Calu3 (cell line): ENCODE results near the gene KCNS3. TPM values are rescaled to one million over a fixed set of nuclear protein-coding genes. Genes with fewer than 3 reads are reported as not detected.
A peak's percentile ranks its signal among the peaks of the same experiment; 100 is the strongest.

Experiments used
- BruUV-seq: library from RNA; stranded (reverse); fragments of 400-500 nt; replicated peaks from 2 replicates; lab custom pipeline; 2021; lab: Mats Ljungman, UMichigan
- CTCF ChIA-PET: fragments of 300-600 bp; sonication (Branson Sonifier 250); formaldehyde crosslinking; loops from one replicate; lab custom pipeline; 2022; ENCODE audit warnings: antibody characterized with exemption; lab: Charles Lee
- DNase-seq: peaks from one replicate; pipeline ENCODE4 v3.0.0; 2022
- H3K27ac Mint-ChIP-seq: one replicate; pipeline ENCODE4 v1.8.0; 2022; ENCODE audit warnings: mixed read lengths; ENCODE audit not compliant: unreplicated experiment
- H3K27me3 Mint-ChIP-seq: one replicate; pipeline ENCODE4 v1.8.0; 2022; ENCODE audit warnings: mixed read lengths; ENCODE audit not compliant: unreplicated experiment
- H3K36me3 Mint-ChIP-seq: one replicate; pipeline ENCODE4 v1.8.0; 2022; ENCODE audit warnings: mild to moderate bottlenecking, moderate library complexity, mixed read lengths; ENCODE audit not compliant: insufficient read depth, unreplicated experiment
- H3K4me1 Mint-ChIP-seq: one replicate; pipeline ENCODE4 v1.8.0; 2022; ENCODE audit warnings: mild to moderate bottlenecking, low read depth, mixed read lengths; ENCODE audit not compliant: unreplicated experiment
- H3K4me3 Mint-ChIP-seq: one replicate; pipeline ENCODE4 v1.8.0; 2022; ENCODE audit warnings: mild to moderate bottlenecking, low read depth, moderate library complexity, mixed read lengths; ENCODE audit not compliant: unreplicated experiment
- H3K9me3 Mint-ChIP-seq: one replicate; pipeline ENCODE4 v1.8.0; 2022; ENCODE audit warnings: low read depth, mixed read lengths; ENCODE audit not compliant: unreplicated experiment
- intact Hi-C: fragments of 100-400 bp; cut with micrococcal nuclease; formaldehyde crosslinking; loops from one replicate; pipeline ENCODE4 v1.10.0; 2022; ENCODE audit not compliant: unreplicated experiment
- total RNA-seq: library from RNA; stranded (reverse); gene quantifications from 2 replicates; pipeline ENCODE4 v1.2.3, GENCODE V29; 2022
- TF ChIP-seq, protein P1 (sequence below): fragments of 200-600 bp; IDR thresholded peaks from one replicate; pipeline ENCODE4 v1.8.0; 2022; ENCODE audit warnings: antibody characterized with exemption; ENCODE audit not compliant: unreplicated experiment

Gene KCNS3
- total RNA-seq, 1 experiment from 2014 or later: 5.0 TPM

DNA sequence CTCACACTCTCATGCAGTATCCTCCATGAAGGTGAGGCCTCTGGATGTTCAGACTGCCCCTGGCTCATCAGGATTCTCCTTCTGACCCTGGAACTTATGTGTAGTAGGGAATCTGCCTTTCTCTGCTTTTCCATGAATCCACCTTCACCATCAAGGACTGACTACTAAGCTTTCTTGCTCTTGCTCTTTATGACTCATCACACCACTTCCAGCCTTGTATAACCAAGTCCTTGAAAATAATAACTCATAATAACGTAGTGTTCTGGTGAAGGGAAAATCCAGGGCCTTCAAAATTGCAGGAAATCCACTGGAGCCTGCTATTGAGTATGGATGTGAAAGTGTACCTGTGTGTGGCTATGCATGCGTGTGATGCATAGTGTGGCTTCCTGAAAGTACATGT lies 11.3 kb upstream of the KCNS3 start:
- intact Hi-C loops: no loop called here
- no peaks in the 10 kb centered on the region for H3K36me3 Mint-ChIP-seq
- no peak for DNase-seq
- H3K4me3 Mint-ChIP-seq: no peak overlapping the region
- TF ChIP-seq, protein P1, sequence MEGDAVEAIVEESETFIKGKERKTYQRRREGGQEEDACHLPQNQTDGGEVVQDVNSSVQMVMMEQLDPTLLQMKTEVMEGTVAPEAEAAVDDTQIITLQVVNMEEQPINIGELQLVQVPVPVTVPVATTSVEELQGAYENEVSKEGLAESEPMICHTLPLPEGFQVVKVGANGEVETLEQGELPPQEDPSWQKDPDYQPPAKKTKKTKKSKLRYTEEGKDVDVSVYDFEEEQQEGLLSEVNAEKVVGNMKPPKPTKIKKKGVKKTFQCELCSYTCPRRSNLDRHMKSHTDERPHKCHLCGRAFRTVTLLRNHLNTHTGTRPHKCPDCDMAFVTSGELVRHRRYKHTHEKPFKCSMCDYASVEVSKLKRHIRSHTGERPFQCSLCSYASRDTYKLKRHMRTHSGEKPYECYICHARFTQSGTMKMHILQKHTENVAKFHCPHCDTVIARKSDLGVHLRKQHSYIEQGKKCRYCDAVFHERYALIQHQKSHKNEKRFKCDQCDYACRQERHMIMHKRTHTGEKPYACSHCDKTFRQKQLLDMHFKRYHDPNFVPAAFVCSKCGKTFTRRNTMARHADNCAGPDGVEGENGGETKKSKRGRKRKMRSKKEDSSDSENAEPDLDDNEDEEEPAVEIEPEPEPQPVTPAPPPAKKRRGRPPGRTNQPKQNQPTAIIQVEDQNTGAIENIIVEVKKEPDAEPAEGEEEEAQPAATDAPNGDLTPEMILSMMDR: no peak
- H3K9me3 Mint-ChIP-seq: peaks cover 6% of the 10 kb centered on the region
- CTCF ChIA-PET: no interaction called here
- H3K27ac Mint-ChIP-seq: no peak overlapping the region
- peaks cover 36% of the 10 kb centered on the region for H3K27me3 Mint-ChIP-seq
- H3K4me1 Mint-ChIP-seq: no peaks in the 10 kb centered on the region
- BruUV-seq: no TSS peak

DNA sequence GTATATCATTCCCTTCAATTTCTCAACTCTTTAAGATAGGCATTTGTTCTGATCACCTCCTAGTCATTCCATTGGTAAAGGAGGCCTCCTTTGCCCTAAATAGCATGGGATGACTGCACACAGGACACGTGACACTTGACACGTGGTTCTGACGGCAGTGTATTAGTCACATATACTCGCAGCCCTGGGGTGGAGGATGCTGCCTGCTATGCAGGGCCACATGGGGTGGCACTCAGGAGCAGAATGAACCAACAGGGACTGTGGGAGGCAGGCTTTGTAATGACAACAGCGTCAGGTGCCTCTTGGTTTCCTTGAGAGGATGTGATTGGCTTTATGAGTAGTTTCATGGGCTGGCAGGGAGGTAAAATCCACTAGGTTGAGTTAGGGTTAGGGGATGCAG lies 9.3 kb upstream of the KCNS3 start:
- CTCF ChIA-PET: no interaction called here
- no peak overlapping the region for H3K4me3 Mint-ChIP-seq
- BruUV-seq: no TSS peak

DNA sequence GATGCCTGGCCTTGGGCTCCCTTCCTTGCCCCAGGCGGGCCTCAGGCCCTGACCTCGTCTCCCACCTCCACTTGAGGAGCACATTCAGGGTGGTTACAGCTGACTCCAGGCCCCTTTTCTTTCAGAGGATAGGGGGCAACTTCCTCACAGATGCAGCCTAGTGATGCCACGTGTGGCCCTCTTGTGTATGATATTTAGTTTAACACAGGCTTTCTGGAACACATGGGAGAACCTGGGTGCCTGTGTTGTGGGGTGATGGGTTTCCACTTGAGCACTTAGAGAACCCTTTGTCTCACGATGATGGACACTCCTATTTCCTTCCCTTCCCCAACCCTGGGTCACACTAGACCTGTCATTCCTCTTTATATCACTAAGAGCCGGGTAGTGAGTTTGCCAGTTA lies 6.8 kb upstream of the KCNS3 start:
- Mint-ChIP-seq H3K27me3 (peaks cover 61% of the 10 kb centered on the region), H3K36me3 (no peaks in the 10 kb centered on the region), H3K27ac (no peak overlapping the region), H3K4me3 (no peak overlapping the region), H3K9me3 (peaks cover 3% of the 10 kb centered on the region), H3K4me1 (no peaks in the 10 kb centered on the region)
- intact Hi-C loops: no loop called here
- no peak for DNase-seq
- CTCF ChIA-PET: no interaction called here
- TF ChIP-seq, protein P1: no peak
- BruUV-seq: no TSS peak

More for the DNA sequence above, 9.3 kb upstream of the KCNS3 start:
- H3K27ac Mint-ChIP-seq: no peak overlapping the region
- TF ChIP-seq, protein P1: no peak
- H3K9me3 Mint-ChIP-seq: peaks cover 5% of the 10 kb centered on the region
- H3K4me1 Mint-ChIP-seq: no peaks in the 10 kb centered on the region
- peak; percentile 16 for DNase-seq
- intact Hi-C loops: no loop called here
- no peaks in the 10 kb centered on the region for H3K36me3 Mint-ChIP-seq
- H3K27me3 Mint-ChIP-seq: peaks cover 39% of the 10 kb centered on the region

DNA sequence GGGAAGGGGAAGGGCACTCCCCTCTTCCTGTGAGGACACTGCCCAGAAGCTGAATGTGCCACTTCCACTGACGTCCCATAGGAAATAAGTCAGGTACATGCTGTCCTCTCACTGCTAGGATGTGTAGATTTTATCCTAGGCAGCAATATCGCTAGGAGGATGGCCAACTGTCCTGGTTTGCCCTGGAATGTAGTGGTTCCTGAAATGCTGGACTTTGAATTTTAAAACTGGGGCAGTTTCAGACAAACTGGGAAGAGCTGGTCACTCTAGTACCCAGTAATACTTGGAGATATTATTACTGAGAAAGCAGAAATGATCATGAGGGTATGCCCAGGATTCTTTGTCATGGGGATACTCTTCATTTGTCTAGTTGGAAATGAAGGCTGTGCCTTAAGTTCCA lies 5.4 kb upstream of the KCNS3 start:
- Mint-ChIP-seq H3K27ac (no peak overlapping the region), H3K36me3 (no peaks in the 10 kb centered on the region), H3K4me3 (no peak overlapping the region), H3K4me1 (no peaks in the 10 kb centered on the region), H3K9me3 (peaks cover 3% of the 10 kb centered on the region), H3K27me3 (peaks cover 75% of the 10 kb centered on the region)
- CTCF ChIA-PET: no interaction called here
- intact Hi-C loops: no loop called here
- BruUV-seq: no TSS peak
- TF ChIP-seq, protein P1: no peak
- no peak for DNase-seq
